Effector memory CD4-positive, alpha-beta T cell (primary cell): Measurements from ENCODE around the gene PLCB1.

Source experiments
- DNase-seq, 3 donors: peaks; one replicate each; pipeline ENCODE4 v3.0.0-alpha.2; 2020
- H3K27ac ChIP-seq: 2 replicates; pipeline ENCODE4 v1.7.0; 2013; ENCODE audit warnings: mild to moderate bottlenecking, low read length, moderate library complexity; ENCODE audit not compliant: insufficient read depth, poor library complexity, severe bottlenecking
- H3K27me3 ChIP-seq: replicated peaks from 2 replicates; pipeline ENCODE4 v1.7.0; 2013; ENCODE audit warnings: mild to moderate bottlenecking, low read length; ENCODE audit not compliant: insufficient read depth, control insufficient read depth, poor library complexity, severe bottlenecking
- H3K36me3 ChIP-seq: 2 replicates; pipeline ENCODE4 v1.7.0; 2013; ENCODE audit warnings: mild to moderate bottlenecking, low read length, moderate library complexity; ENCODE audit not compliant: control insufficient read depth, insufficient read depth
- H3K4me1 ChIP-seq: 2 replicates; pipeline ENCODE4 v1.7.0; 2013; ENCODE audit warnings: low read length, mild to moderate bottlenecking; ENCODE audit not compliant: control insufficient read depth, insufficient read depth, poor library complexity, severe bottlenecking
- H3K4me3 ChIP-seq: 2 replicates; pipeline ENCODE4 v1.7.0; 2013; ENCODE audit warnings: low read length, low read depth, mild to moderate bottlenecking; ENCODE audit not compliant: insufficient read depth, poor library complexity, severe bottlenecking
- H3K9me3 ChIP-seq: 2 replicates; pipeline ENCODE4 v1.7.0; 2013; ENCODE audit warnings: mild to moderate bottlenecking, low read length, moderate library complexity; ENCODE audit not compliant: control insufficient read depth

The PLCB1 gene

DNA sequence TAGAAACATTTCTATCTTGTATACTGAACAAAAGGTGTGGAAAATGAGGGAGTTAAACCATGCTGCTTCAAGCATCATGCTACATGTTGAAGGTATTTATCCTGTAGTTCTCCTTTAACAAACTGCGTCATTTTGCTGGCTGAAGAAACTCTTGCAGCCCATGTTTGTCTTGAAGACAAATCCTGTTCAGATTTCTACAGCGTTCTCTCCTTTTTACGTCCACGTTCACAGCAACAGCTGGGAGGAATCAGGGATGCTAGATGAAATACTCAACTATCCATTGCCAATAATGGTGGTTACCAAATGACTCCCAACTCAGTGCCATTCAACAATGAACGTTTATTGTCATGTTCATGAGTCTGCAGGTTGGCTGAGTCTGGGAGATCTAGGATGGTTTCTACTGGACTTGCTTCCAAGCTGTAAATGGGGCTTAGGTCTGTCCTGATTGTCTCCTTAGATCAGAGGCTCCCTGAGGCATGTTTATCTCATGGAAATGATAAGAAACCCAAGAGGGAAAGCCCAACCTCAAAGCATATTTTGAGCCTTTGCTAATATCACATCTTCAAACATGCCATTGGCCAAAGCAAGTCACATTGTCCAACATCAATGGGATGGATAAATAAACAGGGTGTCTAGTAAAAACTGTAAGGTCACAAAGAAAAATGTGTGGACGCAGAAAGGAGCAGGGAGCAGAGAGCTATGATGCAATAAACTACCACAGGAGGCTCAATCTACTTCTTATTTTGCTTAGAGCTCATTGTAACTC is 2.7 kb upstream of the PLCB1 start:
- H3K4me1 ChIP-seq = peaks cover 2% of the 10 kb centered on the region
- H3K27ac ChIP-seq = no peak overlapping the region
- H3K9me3 ChIP-seq = no peaks in the 10 kb centered on the region
- no peaks in the 10 kb centered on the region for H3K36me3 ChIP-seq
- H3K27me3 ChIP-seq = no peaks in the 10 kb centered on the region
- DNase-seq = no peak
- no peak overlapping the region for H3K4me3 ChIP-seq

DNA sequence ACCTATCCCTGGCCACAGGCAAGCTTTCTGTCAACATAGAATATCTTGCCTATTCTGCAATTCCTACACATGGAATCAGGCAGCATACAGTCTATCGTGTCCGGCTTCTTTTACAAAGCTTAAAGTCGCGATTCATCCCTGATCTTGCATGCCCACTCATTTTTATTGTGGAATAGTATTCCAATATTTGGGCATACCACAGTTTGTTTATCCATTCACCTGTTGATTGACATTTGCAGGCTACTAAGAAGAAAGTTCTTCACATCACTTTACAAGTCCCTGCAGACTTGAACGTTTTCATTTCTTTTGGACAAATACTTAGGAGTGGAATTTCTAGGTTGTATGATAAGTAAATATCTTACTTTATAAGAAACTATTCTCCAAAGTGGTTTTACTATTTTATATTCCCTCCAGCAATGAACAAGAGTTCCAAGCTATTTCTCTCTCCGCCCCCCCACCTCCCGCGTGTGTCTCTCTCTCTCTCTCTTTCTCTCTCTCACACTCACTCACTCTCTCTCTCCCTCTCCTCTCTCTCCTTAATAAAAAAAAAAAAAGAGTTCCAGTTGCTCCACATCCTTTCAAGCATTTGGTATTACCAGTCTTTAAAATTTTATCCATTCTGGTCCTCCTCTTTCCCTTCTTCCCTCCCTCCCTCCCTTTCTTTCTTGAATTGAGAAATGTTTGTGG is 1.1 kb upstream of the PLCB1 start:
- no peak overlapping the region for H3K4me3 ChIP-seq

DNA sequence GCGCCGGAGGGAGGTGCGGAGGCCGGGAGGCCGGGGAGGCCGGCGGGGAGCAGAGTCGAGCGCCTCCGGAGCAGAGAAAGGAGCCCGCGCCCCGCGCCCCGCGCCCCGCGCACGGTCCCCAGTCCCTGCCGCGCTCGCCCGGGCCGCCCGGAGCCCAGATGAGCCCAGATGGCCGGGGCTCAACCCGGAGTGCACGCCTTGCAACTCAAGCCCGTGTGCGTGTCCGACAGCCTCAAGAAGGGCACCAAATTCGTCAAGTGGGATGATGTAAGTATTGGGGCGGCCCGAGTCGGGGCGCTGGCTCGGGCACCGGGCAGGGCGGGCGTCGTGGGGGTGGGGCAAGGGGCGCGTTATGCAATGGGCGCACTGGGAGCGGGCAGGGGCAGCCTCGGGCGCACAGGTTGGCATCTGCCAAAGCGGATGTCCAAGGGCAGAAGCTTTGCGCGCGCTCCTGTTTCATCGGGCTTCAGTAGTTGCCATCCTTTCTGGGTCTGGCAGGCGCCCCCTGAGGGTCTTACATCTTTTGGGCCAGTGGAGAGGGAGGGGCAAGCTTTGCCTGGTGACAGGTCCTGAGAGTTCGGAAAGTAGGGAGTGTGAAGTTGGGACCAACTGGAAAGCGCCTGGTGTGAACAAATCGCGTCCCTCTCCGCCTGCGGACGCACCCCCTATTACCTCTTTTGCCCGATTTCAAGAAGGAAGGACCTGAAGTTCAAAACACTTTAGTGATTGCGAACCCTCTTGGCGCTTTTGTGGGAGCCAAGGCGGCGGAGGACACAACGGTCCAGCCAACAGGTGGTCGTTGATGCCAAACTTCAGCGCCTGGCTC is 631 bp downstream of the PLCB1 start:
- Histone ChIP-seq H3K27me3 (no peaks in the 10 kb centered on the region), H3K27ac (peak overlapping the region; percentile 22), H3K4me3 (peak overlapping the region; percentile 58), H3K4me1 (peaks cover 2% of the 10 kb centered on the region), H3K9me3 (no peaks in the 10 kb centered on the region), H3K36me3 (no peaks in the 10 kb centered on the region)
- peak in 2 of 3 donors; percentile 13 to 25 for DNase-seq

More for the DNA sequence above, 1.1 kb upstream of the PLCB1 start:
- Histone ChIP-seq H3K9me3 (no peaks in the 10 kb centered on the region), H3K36me3 (no peaks in the 10 kb centered on the region), H3K27me3 (no peaks in the 10 kb centered on the region), H3K27ac (no peak overlapping the region), H3K4me1 (peaks cover 2% of the 10 kb centered on the region)
- DNase-seq = no peak

DNA sequence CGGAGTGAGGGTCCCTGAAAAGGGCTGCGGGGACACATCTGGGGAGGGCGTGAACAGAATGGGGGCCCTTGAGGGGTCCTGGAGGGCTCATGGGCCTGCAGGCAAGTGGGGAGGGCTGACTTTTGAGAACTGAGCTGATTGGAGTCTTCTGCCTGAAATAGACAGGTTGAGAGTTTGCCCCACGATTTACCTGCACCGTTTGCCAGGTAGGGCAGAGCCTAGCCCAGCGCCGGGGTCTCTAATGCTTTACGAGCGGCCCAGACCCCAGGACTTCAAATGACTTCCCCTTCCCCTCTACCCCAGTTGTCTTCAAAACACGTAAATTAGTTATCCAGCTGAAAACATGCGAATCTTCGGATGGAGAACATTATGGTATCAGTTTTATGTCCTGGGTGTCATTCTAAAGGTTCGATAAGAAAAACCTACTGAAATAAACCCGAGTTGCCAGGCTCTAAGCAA is 1.3 kb downstream of the PLCB1 start:
- no peaks in the 10 kb centered on the region for H3K9me3 ChIP-seq
- H3K36me3 ChIP-seq = no peaks in the 10 kb centered on the region
- no peak for DNase-seq
- no peaks in the 10 kb centered on the region for H3K27me3 ChIP-seq
- peaks cover 2% of the 10 kb centered on the region for H3K4me1 ChIP-seq
- no peak overlapping the region for H3K27ac ChIP-seq
- peak overlapping the region; percentile 58 for H3K4me3 ChIP-seq

DNA sequence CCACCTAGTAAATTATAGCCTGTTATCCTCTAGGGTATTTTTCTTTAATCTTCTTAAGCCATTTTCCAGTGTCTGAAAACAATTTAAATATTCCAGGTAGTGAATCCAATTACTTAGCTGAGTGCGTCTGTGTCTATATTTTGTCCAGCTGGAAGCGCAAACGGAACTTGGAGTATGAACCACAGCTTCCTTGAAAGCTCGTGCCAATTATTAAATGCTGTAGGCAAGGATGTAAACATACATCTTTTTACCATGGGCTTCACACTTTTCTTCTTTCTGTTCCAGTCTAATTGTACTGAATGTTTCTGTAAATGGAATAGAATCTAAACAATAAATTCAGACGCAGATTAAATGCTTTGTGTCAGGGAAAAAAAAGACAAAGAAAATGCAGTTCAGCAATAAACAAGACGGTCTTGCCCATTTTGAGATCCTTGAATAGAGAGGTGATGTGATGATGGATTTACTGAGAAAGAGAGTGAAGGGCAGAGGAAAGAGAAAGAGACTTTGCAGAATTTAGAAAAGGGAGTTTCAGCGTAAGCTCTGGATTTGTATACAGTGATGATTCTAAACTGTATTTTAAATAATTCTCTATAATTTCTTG is 1.9 kb downstream of the PLCB1 start:
- Histone ChIP-seq H3K36me3 (no peaks in the 10 kb centered on the region), H3K27ac (no peak overlapping the region), H3K27me3 (no peaks in the 10 kb centered on the region), H3K4me1 (peaks cover 2% of the 10 kb centered on the region), H3K9me3 (no peaks in the 10 kb centered on the region), H3K4me3 (no peak overlapping the region)
- DNase-seq = no peak

DNA sequence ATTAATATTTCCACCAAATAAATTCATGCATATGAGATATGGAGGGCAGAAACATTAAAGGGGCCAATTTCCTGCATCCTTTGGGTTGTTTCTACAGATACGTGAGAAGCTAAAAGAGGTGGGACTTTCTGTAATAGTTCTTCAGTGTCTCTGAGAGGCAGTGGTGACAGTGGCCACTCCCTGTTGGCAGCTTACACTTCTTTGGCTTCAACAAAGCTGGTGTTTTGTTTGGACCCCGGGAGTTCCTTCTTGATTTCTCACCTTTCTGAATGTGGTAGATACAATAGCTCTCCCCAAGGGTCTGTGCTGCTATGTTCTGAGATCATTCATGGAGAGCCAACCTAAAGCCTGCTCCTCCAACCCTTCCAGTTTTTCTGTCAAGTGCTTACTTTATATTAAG is 7.8 kb downstream of the PLCB1 start:
- Histone ChIP-seq H3K9me3 (no peaks in the 10 kb centered on the region), H3K36me3 (no peaks in the 10 kb centered on the region), H3K27me3 (no peaks in the 10 kb centered on the region), H3K27ac (no peak overlapping the region), H3K4me3 (no peak overlapping the region), H3K4me1 (peaks cover 4% of the 10 kb centered on the region)
- no peak for DNase-seq

DNA sequence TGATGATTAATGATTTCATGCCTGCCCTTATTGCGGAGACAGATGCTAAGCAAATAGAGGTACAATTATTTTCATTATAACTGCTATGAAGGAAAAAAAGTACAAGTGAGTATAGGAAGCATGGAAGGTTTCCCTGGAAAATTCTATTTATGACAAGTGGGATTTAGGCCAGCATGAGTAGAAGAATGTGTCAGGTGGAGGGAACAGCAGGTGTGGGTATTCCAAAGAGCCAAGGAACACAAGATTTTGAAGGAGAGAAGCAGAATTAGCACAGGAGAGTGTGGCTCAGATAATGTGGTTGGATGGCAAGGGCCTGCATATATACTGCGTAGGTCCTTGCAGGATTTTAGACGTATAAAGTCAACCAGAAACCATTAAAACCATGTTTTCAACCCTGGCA is 11.4 kb downstream of the PLCB1 start:
- Histone ChIP-seq H3K4me3 (no peak overlapping the region), H3K27me3 (no peaks in the 10 kb centered on the region), H3K36me3 (no peaks in the 10 kb centered on the region), H3K9me3 (no peaks in the 10 kb centered on the region), H3K4me1 (peaks cover 4% of the 10 kb centered on the region), H3K27ac (no peak overlapping the region)
- DNase-seq = no peak

DNA sequence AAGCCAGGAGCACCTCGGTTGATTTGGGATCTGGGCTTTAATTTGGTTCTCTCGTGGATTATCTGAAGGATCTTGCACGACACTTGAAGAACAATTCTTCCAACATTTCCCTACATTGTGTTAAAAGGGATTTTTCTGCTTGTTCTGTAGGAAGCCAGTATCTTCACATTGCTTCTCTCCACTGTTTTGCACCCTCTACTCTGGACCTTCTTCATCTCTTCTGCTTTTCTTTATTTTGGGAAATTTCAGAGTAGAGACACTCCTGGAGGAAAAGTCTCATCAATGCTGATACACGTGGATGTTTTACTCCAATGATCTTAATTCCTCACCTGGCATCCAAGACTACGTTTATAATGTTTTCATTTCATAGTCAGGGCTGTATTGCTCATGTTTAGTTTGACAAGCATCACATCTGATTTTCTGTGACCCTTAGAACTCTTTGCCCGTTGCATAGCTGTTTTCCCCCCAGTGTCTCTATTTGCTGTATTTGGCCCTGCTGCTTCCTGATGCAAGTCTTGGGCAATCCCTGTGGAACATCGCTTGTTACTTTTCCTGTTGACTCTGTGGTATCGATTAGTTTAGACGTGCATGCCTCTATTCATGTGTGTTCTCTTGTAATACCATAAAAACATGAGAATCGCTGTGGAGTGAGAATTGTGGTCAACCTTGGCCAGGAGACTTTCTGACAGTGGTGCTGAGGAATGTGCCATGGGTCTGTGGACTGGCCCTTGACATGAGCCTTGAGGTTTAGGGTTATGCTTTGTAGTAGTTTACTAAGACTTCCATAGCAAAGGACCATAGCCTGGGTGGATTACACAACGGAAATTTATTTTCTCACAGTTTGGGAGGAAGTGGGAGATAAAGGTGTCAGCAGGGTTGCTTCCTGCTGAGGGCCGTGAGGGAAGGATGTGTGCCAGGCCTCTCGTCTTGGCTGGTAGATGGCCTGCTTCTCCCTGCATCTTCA is 12.5 kb downstream of the PLCB1 start:
- Histone ChIP-seq H3K27me3 (no peaks in the 10 kb centered on the region), H3K36me3 (no peaks in the 10 kb centered on the region), H3K4me1 (peaks cover 4% of the 10 kb centered on the region), H3K9me3 (no peaks in the 10 kb centered on the region), H3K27ac (no peak overlapping the region), H3K4me3 (no peak overlapping the region)
- no peak for DNase-seq
